PC-3 (cell line): ENCODE data around the gene UBTD1.

Experiments
- CTCF ChIP-seq: fragments of 300-600 bp; sonication (generic); conservative IDR thresholded peaks from 2 replicates; pipeline ENCODE4 v1.5.1; 2017; ENCODE audit warnings: antibody characterized with exemption, low read depth, mild to moderate bottlenecking, low read length
- EZH2 ChIP-seq: fragments of 300-600 bp; sonication (generic); IDR thresholded peaks from one replicate; pipeline ENCODE4 v1.6.1; 2017; ENCODE audit warnings: antibody characterized with exemption, mild to moderate bottlenecking, low read length; ENCODE audit not compliant: unreplicated experiment

GRCh38 chr10:97590082-97590747 is 91.5 kb downstream of the UBTD1 start:
- TF ChIP-seq CTCF = no peak
- no peak for TF ChIP-seq EZH2
